DMS79 (cell line): ENCODE data around the gene ATP2B1.
A peak's percentile ranks its signal among the peaks of the same experiment; 100 is the strongest.
"Not testable (repeated sequence)": the region's sequence is repeated elsewhere in the genome, so short reads cannot be mapped to it uniquely, and the experiment has no call there.

Source experiments
- DNase-seq: peaks from one replicate; lab custom pipeline; 2025; lab: John Stamatoyannopoulos, UW

ATP2B1 gene

DNA sequence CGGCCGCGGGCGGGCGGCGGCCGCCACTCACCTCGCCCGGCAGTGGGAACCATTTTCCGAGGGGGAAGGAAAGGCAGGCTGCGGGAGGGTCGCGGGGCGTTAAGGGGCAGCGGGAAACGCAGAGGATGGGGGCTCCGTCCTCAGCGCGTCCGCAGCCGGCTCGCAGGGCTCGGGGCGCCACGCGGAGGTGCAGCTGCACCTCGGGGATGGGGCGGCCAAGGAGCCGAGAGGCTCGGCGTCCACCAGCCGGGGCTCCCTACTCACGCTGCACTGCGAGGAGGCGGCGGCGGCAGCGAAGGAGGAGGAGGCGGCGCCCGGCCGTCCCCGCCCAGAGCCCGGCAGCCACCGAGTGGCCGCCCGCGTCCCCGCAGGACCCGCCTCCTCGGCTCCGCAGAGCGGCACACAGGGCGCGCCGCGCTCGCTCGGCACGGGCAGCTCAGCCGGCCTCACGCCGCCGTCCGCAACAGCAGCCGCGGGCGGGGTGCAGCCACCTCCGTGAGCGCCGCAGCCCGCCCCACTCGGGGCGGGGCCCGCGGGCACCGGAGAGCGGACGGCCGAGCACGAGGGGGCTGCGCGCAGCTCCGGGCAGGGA, at the start of gene ATP2B1:
ATP2B1 (minus strand) TSS at position 274 of the 592 bp plus-strand sequence. CDS start 52,952 bp downstream, outside the sequence.
- peak; percentile 21 for DNase-seq

DNA sequence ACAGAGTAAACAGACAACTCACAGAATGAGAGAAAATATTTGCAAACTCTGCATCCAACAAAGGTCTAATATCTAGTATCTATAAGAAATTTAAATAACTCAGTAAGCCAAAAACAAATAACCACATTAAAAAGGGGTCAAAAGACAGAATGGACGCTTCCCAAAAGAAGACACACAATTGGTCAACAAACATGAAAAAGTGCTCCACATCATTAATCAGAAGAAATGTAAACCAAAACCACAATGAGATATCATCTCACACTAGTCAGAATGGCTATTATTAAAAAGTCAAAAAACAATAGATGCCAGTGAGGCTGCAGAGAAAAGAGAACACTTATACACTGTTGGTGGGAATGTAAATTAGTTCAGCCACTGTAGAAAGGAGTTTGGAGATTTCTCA, 49.3 kb upstream of the ATP2B1 start:
- not testable (repeated sequence) for DNase-seq

GRCh38 chr12:89756585-89757398, 48.2 kb upstream of the ATP2B1 start:
- DNase-seq = no peak

DNA sequence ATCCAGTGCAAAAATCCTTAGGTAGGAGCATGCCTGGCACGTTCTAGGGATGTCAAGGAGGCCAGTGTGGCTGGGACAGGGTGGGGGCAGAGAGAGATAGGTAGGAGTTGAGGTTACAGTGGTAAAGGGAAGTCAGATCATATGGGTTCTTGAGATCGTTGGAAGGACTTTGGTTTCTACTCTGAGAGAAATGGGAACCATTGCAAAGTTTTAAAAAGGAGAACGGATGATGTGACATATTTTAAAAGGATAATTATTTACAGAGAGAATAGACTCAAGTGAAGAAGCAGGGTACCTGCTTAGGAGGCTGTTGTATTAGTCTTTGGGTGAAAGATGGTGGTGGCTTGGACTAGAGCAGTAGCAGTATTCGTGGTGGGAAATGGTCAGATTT, 47.6 kb upstream of the ATP2B1 start:
- DNase-seq = no peak

- no peak for DNase-seq
These were observed 45.4 kb upstream of the ATP2B1 start for GRCh38 chr12:89753997-89754396.

GRCh38 chr12:89752341-89752740, 43.7 kb upstream of the ATP2B1 start:
- no peak for DNase-seq

DNA sequence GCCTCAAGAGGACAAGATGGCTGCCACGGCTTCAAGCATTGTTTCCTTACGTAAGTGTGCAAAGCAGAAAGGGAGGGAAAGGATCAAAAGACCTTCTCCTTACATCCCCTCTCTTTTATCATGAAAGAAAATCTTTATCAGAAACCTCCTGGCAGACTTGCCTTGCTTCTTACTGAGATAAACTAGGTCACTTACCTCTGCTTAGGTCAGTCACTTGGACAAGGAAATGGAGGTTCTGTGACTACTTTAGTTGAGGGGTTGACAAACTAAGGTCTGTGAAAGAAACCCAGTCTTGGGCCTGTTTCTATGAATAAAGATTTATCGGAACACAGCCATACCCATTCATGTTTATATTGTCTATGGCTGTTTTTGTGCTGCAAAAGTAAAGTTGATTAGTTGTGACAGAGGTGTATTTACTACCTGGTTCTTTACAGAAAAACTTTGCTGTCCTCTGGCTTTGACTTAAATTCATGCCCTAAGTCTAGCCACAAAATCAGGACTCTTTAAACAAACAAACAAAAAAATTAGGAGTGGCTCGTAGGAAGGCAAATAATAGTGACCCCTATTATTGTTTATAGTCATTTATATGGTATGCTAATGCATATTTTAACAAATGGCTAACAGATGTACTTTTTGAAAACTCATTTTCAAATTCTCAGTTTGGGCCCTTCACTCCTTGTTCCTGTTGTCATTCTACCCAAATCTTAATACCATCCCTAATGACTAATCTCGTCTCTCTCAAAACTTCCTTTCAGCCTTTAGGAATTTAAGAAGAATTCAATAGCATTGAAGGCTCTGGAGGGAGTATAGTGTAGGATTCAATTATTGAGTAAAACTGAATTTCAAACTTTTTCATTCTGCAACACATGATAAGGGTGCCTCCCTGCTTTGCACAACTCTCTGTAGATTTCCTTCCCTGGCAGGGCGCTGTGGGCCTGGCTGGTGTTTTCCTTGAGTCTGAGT, 42.0 kb upstream of the ATP2B1 start:
- no peak for DNase-seq

- no peak for DNase-seq
These were observed 40.2 kb upstream of the ATP2B1 start for GRCh38 chr12:89748791-89749190.

DNA sequence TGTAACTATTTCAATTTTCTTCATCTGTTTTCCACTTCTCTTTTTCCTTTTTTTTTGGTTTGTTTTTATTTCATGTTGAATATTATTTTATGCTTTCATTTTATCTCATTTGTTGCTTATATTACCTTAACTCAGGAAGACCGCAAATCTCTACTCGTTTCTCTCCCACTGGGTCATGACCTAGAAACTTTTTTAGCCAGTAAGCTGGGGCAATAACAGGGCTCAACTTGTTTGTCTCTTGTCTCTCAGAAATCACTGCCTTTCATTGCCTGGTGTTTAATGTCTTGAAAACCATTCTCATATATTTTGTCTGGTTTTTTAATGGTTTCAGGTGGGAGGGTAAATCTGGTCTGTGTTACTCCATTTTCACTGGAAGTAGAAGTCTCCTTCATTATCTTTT, 36.6 kb upstream of the ATP2B1 start:
- DNase-seq = no peak

GRCh38 chr12:89742337-89743022, 33.8 kb upstream of the ATP2B1 start:
- DNase-seq = no peak

GRCh38 chr12:89740943-89741342, 32.3 kb upstream of the ATP2B1 start:
- DNase-seq = no peak

GRCh38 chr12:89736995-89737394, 28.4 kb upstream of the ATP2B1 start:
- DNase-seq = no peak

- no peak for DNase-seq
These were observed 25.1 kb upstream of the ATP2B1 start for GRCh38 chr12:89733579-89734201.

GRCh38 chr12:89732522-89732921, 23.9 kb upstream of the ATP2B1 start:
- no peak for DNase-seq

DNA sequence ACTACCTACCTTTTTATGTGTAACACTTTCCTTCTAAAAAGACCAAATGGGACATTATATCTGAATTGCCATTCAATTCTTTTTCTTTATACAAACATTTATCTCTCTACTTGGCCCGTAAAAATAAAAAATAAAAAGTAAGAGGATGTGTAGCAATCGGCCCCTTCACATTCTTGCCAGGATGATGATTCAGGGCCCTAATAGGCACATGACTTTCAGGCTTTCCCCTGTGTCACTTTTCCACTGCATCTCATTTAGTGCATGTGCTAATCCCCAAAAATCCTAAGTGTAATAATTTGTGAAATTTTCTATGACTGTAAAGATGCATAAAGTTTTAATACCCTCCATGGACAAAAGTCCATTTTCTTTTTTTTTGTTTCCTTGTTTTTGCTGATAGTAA, 23.0 kb upstream of the ATP2B1 start:
- DNase-seq = no peak

DNA sequence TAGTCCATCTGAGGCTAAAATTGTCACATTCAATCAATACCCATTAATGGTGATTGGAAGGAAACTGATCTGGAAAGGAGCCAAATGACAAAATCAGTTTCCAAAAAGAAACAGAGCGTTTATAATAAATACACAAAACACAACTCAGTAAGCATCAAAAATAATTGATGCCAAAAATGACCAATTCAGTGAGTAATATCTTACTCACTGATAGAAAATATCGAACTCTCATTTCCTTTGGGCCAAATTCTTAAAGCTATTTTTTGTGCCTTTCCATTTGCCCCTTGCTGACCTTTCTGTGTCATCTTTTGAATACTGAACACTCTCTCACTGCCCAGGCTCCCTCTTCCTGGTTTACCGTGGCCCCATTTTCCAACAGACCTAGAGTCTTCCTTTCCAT, 22.5 kb upstream of the ATP2B1 start:
- DNase-seq = no peak

DNA sequence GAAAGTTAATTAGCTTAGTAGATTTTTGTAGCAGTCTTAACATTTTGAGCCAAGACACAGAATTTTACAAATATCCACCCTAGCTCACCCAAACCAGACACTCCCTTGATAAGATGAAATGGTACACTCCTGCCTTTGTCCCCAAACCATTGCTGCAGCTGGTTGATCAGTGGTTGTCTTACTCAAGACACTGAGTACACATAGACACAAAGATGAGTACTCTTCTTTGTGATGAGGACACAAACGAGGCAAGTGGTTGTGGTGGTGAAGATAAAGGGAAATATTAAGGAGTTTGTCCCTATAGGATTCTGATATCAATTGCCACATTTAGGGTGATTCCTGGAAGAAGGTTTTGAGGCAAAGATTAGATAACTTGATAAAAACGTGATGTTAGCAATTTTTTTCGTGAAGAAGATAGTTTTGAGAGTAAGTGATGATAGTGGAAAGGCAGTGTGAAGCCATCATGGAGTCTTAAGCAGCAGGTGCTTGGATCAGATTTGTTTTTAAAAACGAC, 21.4 kb upstream of the ATP2B1 start:
- DNase-seq = no peak

DNA sequence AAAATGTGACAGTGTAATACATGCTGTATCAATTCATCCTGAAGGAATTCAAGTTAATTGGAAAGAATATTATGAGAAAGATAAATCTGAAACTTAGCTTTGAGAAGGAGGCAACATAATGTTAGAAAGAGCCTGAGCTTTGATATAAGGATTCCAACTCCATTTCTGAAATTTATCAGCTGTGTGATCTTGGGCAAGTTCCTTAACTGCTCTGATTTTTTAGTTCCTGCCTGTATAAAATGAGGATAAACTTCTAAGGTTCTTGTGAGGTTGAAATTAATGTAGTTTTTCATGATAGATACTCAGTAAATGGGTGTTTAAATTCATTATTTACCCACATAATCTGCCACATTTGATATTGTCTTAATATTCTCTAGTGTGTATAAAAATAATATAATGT, 14.6 kb upstream of the ATP2B1 start:
- DNase-seq = no peak

DNA sequence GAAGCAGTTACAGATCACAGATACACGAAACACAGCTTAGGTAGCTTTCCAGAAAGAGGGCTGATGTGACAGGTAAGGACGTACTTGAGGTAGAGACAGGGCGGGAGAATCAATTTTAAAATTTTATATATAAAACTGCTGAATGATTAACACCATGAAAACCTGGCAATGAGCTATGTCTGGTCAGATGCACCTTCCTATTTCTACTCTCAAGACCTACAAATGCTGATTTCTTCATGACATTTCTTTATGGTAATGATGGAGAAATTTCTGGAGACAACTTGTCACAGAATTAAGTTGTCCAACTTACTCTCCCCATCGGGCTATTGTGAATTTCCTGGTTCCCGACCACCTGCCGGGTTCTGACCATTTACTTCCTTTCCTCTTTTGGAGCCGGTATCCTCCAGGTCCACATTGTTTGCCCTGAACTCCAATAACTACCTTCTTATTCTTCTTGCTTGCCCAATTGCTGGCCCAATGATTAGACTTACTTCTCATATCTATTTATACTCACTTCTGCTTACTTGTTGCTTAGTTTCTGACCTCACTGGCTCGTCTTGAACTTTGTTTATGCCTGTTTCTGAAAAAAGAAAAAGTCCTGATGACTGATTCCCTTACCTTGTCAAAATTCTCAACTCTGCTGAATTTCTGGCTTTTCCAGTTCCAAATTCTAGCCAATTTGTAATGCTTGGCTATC, 12.8 kb upstream of the ATP2B1 start:
- DNase-seq = no peak

GRCh38 chr12:89717759-89718523, 9.3 kb upstream of the ATP2B1 start:
- no peak for DNase-seq
